Renal cortex interstitium (tissue), 11 donors: ENCODE measurements around the gene DUOX2. TPM values are rescaled to one million over a fixed set of nuclear protein-coding genes. Genes with fewer than 3 reads are reported as not detected.

Source experiments
- DNase-seq, 11 donors: peaks; one replicate each; pipeline ENCODE4 v3.0.0-alpha.2; 2013; ENCODE audit warnings: low read depth in 9 of 11, low spot score in 4 of 11; ENCODE audit errors: extremely low read depth in 1 of 11
- polyA plus RNA-seq, 3 donors: library from polyadenylated mRNA; unstranded; fragments of 120-200 nt; gene quantifications; one replicate each; pipeline ENCODE4 v1.2.1, GENCODE V29; 2013; ENCODE audit not compliant: insufficient read length in 3 of 3

DUOX2 gene
- polyA plus RNA-seq, 3 donors = 0.05 to 0.11 (median 0.07) TPM

DNA sequence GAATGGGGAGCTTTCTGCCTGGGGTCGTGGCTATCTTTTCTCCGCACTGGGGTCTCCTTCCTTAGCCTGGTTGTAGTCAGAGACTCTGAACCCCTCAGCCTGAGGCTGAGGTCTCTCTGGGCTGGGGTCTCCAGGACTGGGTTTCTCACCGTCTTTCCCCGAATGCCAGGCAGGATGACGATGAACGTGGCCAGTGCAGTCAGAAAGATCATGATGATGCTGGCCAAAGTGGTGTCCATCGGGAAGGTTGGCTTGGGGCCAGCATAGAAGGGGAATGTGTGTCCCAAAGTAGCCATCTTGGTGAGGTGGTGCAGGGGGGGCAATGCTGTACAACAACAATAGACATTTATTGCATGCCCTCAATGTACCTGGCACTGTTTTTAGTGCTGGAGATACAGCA is 8.7 kb upstream of the DUOX2 start:
- no peak for DNase-seq

DNA sequence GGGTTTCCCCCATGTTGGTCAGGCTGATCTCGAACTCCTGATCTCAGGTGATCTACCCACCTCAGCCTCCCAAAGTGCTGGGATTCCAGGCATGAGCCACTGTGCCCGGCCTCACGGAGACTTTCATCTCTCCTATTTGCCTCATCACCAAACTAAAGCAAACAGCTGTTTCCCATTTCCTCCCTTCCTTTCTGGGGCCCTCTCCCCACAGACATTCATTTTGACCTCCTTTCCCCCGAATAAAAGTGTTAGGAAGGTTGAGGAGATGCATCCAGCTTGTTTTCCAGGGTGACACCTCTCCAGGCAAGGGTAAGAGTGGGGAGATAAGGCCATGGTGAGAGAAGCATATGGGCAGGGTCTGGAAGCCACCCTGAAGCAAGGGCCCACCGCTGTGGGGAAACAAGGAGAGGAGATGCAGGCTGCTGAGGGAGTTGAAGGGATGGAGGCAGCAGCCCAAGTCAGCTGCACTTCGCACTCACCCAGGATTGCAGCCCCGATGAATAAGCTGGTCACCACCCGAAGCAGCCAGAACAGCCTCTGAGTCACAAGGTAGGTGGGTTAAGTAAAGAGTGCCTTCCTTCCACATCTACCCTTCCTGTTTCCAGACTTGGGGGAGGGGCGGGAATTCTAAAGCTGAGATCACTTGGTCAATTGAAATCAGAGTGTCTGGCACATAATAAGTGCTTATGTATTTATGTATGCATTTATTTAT is 7.9 kb upstream of the DUOX2 start:
- no peak for DNase-seq

DNA sequence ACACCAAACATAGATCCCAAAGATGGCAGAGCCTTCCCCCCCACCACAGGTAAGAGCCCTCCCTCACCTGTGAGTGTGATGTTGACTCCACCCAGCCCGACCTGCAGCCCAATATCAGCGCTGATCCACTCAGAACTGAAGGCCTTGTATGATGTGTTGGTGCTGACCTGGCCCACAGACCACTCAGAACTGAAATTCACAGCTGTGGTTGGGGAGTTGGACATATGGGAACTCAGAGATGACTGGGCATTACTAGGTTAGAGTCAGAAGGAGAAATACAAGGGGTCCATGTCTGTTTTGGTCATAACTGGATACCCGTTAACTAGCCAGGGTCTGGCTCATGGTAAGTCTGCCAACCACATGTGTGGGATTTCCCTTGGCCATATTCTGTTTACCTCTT is 7.0 kb upstream of the DUOX2 start:
- DNase-seq = no peak

DNA sequence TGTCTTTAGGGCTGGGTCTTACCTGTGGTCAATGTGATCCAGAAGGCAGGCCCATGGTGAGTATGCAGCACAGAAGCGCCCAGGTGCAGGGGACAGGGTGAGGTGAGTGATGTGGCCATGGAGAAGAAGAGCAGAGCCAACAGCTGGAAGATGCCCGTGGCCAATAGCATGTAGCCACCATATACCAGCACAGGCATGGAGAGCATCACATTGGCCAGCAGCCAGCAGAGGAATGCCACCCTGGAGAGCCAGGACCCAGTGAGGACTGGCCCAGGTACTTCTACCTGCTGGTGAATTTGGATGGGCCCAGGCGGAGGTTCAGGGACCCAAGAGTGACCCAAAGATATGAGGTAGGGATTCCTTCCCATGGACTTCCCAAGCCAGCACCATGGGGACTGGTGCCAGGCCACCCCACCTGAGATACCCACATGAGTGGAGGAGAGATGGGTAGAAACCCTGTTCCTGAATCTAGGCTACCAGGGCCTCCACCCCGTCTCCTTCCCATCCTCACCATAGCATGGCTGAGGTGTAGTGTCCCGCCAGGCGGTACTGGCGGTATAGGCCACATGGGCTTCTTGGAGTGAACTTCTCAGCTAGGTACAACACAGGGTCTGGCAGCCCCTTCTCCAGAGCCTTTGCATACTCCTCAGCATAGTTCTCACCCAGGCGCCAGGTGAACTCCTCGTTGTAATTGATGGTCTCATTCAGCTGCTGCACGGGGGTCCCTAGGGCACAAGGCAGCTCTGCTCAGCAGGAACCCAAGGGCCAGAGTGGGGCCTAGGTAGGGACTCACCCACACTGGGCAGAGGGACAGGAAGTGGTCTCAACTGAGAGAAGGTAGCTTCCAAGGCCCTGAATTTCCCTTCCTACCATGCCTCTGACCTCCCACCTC is 6.4 kb upstream of the DUOX2 start:
- no peak for DNase-seq

DNA sequence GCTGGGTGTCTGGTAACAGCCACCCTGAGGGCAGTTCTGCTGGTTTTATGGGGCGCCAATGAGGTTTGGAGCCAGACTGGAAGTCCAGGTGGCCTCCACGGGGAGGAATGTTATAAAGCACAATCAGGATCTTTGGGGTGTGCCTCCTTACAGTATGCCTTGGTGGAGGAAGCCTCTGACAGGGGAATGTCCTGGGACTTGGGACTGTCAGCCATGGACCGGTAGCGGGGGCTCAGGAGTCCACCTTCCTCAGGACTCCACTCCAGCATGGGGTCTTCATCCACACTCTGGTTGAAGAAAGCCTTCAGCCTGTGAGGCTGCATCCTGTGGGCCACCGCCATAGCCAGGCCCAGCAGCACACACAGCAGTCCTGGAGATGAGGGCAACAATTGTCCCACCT is 5.0 kb upstream of the DUOX2 start:
- DNase-seq = no peak

DNA sequence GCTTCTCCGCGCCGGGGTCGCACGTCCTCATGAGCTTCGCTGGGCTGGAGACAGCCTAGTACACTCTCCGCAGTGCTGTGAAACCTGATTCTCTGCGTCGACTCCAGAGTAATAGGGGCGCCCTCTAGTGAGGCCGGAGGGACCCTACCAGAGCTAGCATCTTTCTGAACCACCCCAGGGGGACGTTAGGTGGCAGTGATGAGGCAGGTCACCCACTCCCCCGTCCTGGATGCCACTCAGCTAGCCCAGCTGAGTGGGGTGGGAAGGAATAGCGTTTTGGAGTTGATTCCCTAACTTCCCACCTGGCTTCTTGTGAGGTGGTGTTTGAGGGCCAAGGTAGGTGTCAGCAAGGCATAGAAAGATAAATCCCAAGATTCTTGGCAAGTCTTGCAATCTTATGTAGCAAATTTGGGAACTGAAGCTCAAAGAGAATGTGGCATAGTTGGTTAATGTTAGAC is 4.2 kb upstream of the DUOX2 start:
- DNase-seq = peak; percentile 81 to 93 (median 90)

DNA sequence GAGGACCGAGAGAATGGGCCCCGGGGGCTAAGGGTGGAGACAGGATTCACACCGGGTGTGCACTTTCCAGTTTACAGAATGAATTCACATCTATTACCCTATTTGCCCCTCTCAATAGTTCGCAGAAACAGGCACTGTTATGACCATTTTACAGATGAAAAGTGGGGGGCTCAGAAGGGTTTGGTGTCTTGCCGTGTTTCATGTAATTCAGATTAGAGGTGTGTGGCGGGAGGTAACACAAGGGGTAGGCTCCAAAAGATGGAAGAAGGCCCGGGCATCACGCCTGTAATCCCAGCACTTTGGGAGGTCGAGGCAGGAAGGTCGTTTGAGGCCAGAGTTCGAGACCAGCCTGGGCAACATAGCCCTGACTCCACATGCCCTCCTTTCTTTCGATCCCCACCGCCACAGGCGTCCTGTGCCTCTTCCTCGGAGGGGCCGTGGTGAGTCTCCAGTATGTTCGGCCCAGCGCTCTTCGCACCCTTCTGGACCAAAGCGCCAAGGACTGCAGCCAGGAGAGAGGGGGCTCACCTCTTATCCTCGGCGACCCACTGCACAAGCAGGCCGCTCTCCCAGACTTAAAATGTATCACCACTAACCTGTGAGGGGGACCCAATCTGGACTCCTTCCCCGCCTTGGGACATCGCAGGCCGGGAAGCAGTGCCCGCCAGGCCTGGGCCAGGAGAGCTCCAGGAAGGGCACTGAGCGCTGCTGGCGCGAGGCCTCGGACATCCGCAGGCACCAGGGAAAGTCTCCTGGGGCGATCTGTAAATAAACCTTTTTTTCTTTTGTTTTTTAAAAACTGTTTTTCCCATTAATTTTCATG is 3.5 kb upstream of the DUOX2 start:
- DNase-seq = no peak

DNA sequence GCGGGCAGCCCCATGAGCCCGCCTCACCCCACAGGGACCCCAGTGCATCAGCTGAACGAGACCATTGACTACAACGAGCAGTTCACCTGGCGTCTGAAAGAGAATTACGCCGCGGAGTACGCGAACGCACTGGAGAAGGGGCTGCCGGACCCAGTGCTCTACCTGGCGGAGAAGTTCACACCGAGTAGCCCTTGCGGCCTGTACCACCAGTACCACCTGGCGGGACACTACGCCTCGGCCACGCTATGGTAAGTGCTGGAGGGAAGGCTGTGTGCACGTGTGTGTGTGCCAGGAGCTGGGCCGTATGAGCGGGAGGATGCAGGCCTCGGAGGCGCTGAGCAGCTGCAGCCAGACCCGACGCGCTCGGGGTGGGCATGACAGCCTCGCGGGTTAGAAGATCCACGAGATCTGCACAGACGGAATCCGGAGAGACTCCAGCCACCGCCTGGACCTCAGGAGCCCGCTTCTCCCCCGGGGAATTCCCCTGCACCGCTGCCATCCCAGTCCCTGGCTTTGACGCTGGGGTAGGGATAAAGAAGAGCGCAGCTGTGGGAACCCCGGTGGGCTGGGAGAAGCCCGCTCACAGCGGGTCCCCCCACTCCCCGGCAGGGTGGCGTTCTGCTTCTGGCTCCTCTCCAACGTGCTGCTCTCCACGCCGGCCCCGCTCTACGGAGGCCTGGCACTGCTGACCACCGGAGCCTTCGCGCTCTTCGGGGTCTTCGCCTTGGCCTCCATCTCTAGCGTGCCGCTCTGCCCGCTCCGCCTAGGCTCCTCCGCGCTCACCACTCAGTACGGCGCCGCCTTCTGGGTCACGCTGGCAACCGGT is 2.7 kb upstream of the DUOX2 start:
- DNase-seq = no peak

DNA sequence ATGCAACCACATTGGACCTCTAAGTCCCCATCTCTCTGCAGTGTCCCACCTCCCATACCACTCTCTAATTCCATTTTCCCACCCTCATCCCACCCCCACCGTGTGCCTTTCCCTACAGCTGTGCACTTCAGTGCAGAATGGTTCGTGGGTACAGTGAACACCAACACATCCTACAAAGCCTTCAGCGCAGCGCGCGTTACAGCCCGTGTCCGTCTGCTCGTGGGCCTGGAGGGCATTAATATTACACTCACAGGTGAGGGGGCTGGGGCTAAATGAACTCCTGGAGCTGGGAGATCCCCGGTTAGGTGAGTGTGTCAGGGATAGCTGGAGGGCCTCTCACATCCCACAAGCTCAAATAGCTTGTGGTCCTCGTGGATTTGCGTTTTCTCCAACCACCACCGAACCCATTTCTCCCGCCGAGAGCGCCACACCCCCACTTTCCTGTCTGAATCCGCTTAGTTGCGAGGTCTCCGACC is 2.1 kb upstream of the DUOX2 start:
- no peak for DNase-seq

DNA sequence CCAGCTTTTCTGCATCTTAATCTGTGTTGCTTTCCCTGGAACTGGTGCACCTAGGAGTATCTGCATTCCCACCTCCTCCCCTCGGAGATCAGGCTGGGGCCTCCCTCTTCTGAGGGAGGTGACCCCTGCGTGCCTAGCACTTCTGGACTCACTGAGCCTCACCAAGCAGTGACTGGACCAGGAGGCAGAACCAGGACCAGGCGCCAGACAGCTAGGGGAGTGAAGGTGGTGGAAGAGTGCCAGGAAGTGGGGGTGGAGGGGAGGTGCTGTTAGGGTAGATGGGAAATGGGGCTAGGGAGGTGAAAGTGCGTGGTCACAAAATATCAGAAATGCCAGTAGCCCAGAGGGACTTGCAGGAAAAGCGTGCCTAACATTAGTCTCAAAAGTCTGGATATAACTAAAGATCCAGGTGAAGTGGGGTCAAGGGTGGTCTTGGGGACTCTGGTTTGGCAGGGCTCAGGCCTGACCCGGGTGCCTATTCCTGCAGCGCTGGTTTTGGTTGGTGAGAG is 1.4 kb upstream of the DUOX2 start:
- DNase-seq = no peak

DNA sequence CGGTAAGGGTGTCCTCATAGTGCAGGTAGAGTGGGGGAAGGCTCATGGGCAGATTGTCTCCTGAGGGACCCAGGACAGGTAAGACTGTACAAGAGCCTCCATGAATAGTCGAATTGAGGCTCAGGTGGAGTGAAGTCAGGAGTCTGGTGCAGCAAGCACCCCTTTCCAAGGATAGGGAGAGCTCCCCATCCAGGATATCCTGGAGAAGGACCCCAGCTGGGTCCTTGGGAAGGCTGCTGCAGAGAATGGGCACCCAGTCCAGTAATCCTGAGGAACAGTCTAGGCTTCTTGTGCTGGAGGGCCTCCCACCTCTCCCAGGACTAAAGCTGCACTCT is 746 bp upstream of the DUOX2 start:
- no peak for DNase-seq

DNA sequence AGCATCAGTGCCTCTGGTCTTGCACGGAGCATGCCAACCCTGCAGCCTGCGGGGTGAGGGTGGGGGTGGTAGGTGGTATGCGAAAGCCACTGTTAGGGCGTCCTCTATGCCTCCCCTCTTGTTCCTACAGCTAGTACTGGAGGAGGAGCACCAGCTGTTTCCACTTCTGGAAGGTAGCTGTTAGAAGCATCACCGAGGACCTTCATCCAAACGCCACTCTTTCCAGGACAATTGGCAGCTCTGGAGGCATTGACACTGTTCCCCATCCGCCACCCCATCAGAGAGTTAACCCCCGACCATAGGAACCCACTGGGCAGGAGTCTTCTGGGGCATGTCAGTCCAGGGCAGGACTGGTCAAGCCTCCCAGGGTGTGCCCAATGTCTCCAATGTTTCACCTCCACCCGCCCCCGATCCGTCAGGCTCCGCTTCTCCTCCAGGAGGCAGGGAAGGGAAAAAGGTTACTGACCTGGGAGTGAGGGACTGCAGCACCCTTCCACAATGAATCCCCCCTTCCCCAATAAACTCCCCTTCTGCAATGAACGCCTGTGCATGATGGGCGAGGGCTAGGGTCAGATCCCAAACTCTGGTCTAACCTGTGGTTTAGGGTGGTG is 487 bp downstream of the DUOX2 start:
- DNase-seq = no peak

DNA sequence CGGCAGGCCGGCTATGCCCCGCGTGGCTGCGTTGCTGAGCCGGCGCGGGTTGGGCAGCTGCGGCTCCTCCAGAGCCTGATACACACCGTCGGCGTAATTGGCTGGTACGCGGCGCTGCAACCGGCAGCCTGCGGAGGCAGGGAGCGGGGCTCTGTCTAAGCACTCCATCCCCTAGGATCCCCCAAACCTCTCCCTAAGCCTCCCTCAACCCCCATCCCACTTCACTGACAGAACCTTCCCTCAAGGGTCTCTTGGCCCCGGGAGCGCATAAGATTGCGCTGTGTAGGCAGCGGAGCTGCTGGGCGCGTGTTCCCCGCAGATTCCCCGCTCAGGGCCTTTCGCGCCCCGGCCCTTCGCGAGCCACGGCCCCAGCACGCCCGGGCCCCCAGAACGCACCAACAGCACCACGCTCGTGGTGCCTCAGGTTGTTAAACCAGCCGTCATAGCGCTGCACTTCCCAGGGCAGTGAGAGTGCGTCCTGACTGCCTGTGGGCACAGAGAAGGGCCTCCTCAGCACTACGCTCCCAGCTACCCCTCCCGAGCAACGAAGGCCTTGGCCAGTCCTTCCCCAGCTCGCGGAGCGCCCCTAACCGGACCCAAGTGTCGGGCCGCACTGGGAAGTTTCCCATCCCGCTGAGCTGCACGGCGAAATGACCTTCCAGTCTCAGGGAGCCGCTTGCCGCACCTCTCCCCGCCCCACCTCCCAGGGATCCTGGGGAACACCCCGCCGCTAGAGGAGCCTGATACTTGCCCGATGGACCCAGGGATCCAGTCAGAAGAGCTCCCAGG is 1.2 kb downstream of the DUOX2 start:
- no peak for DNase-seq

DNA sequence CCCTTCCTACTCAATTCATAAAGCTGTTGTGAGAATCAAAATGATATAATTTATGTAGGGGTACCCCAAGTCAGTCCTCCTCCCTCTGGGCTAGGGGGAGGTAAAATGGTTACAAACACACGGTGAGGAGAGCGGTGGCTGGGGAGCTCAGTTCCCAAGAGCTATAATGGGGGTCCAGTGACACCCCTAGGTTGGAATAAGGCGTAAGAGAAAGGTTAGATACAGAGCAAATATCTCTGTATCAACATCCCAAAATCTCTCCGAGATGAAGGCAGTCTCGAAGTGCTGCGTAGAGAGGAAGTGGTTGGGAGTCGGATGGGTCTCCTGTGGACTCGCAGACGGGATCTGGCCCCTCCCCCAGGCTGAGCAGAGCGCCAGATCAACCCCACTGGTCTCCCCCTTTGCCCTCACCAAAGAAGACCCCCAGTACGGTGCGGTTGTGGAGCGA is 1.8 kb downstream of the DUOX2 start:
- DNase-seq = no peak

DNA sequence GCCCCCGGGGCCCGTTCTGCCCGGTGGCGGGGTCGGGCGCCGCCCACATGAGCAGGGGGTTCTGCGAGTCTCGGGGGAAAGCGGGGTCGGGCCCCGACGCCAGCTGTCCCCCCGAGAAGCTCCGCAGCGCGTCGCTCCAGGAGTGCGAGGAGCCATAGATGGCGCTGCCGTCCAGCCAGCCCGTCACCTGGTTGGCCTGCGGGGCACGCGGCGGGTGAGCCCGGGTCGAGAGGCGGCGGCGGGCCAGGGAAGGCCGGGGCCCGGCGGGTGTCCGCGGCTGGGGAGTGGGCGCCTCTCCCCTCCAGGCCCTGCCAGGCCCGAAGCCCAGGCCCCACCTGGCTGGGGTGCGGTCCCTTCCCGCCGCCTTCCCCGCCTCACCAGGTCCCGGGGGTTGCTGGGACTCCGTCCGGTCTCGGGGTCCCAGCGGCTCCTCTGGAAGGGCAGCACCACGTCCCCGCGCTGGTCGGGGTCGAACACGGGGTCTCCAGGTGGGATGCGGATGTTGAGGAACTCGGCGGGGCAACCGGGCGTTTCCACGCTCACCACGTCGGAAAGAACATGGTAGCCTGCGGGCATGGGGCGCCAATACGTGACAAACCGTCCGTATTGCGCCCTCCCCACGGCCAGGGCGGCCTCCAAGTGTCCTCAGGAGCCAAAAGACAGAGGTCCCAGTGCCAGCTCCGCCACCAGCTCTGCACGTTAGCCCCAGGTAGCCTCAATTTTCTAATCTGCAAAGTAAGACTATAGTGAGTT is 2.4 kb downstream of the DUOX2 start:
- no peak for DNase-seq

DNA sequence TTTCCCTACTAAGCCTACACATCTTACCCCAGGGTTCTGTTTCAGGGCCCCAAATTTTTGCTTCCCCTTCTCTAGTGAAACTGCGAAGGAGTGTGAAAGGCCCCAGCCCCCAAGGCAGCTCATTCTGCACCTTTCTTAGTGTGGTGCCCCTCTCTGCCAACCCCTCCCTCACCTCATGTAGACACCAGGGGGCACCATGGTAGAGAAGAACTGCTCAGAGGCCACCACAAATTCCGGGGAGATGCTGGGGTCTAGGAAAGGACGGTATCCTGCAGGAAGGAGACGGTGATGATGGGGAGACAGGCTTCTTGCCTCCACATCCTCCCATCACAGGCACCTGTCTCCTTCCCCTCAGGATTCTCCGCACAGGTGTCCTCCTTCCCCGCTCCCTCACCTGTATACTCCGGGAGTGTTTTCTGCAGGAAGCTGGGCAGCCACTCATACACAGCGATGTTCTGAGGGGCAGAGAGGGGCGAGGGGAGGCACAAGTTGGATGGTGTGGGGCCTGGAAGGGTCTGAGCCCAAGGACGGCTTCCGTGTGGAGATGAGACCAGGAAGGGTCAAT is 3.6 kb downstream of the DUOX2 start:
- DNase-seq = no peak
